ENCODE measurements around the gene LYL1.

LYL1 gene

DNA sequence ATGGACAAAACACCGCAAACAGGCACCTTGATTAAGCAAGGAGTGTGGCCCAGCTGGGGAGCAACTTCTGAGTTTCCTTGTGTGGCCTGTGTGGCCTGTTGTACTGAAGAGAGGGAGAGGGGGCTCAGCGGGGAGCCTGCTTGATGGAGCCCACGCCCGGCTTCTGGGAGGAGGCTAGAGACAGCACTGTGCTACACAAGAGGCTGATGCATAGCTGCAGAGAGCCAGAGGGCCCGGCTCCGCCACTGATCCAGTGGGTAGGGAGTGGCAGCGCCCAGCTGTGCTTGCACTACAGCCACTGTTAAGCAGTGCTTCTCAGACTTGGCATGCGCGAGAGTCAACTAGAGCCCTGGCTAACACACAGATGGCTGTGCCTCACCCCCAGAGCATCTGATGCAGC lies 19.0 kb downstream of the LYL1 start:
- no peaks in the 10 kb centered on the region for H3K36me3 ChIP-seq (ENCODE audit: control insufficient read depth, insufficient read depth, low read length)
- H3K4me3 ChIP-seq (replicated peaks; ENCODE audit: low read depth, low read length), result no peak overlapping the region
- DNase-seq (ENCODE audit: extremely low read depth, insufficient read length), result no peak
- H3K27me3 ChIP-seq (replicated peaks; ENCODE audit: control insufficient read depth, insufficient read depth, low read length), result peaks cover 3% of the 10 kb centered on the region; the same call in 1 of the 2 replicates
- TF ChIP-seq, protein P1, sequence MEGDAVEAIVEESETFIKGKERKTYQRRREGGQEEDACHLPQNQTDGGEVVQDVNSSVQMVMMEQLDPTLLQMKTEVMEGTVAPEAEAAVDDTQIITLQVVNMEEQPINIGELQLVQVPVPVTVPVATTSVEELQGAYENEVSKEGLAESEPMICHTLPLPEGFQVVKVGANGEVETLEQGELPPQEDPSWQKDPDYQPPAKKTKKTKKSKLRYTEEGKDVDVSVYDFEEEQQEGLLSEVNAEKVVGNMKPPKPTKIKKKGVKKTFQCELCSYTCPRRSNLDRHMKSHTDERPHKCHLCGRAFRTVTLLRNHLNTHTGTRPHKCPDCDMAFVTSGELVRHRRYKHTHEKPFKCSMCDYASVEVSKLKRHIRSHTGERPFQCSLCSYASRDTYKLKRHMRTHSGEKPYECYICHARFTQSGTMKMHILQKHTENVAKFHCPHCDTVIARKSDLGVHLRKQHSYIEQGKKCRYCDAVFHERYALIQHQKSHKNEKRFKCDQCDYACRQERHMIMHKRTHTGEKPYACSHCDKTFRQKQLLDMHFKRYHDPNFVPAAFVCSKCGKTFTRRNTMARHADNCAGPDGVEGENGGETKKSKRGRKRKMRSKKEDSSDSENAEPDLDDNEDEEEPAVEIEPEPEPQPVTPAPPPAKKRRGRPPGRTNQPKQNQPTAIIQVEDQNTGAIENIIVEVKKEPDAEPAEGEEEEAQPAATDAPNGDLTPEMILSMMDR (IDR thresholded peaks at IDR 0.05; ENCODE audit: insufficient read depth, low read length, poor library complexity, severe bottlenecking), result no peak

DNA sequence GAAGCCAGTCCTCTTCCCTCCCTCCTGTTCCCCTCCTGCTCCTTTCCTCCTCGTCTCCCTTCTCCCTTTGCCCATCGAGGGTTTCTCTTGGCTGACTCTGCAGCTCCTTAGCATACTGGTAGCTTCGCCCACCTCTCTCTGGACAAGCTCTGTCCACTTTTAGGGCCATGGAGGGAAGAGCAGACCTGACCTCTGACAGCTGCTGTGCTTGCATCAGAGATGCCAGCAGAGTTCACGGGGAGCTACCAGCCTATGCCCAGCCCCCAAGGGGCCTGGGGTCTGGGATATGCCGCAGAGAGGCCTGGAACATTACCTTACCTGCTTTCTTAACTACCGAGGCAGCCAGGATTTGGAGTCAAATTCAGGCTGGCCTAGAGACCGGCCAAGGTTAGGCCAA lies 19.7 kb downstream of the LYL1 start:
- TF ChIP-seq, protein P1 (IDR thresholded peaks at IDR 0.05; ENCODE audit: insufficient read depth, low read length, poor library complexity, severe bottlenecking), result no peak
- Histone ChIP-seq H3K36me3 (ENCODE audit: control insufficient read depth, insufficient read depth, low read length) (no peaks in the 10 kb centered on the region), H3K27me3 (replicated peaks; ENCODE audit: control insufficient read depth, insufficient read depth, low read length) (peaks cover 3% of the 10 kb centered on the region; the same call in 1 of the 2 replicates)

DNA sequence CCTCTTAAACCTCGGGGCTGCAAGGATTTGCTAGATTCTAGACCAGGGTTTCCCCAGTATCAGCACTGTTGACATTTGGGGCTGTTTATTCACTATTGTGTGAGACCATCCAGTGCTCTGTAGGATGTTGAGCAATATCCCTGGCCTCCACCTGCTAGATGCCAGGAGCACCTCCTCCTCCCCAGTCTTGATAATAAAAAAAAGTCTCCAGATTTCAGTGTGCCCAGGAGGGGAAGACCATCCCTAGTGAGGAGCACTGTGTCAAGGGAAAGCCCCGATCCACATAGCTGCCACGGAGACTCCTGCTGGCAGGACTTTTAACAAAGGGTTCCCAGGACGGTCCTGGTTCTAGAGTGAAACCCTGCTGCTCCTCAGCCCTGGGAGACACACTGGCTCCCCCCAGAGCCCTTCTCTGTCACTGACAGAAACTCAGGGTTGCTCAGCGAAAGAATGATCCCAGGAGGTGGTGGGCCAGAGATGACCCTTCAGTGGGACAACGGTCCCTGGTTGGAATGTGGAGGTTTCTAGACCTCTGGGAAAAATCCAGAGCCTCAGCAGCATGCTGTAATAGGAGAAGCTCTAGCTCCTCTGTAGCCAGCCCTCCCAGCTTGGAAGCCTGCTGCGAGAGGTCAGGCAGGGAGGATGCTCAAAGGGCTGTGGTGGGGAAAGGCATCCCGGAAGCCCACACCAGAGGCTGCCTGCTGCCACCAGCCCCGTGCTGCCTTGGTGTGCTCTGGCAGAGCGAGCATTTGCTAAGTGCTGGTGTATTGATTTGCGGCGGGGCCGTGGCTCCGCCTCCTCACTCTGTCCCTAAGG lies 20.3 kb downstream of the LYL1 start:
- TF ChIP-seq, protein P1 (IDR thresholded peaks at IDR 0.05; ENCODE audit: insufficient read depth, low read length, poor library complexity, severe bottlenecking), result peak; percentile 26
- Histone ChIP-seq H3K4me3 (replicated peaks; ENCODE audit: low read depth, low read length) (no peak overlapping the region), H3K36me3 (ENCODE audit: control insufficient read depth, insufficient read depth, low read length) (no peaks in the 10 kb centered on the region), H3K27me3 (replicated peaks; ENCODE audit: control insufficient read depth, insufficient read depth, low read length) (peaks cover 3% of the 10 kb centered on the region; the same call in 1 of the 2 replicates)
- DNase-seq (ENCODE audit: extremely low read depth, insufficient read length), result no peak

More for the DNA sequence above, 19.7 kb downstream of the LYL1 start:
- no peak for DNase-seq (ENCODE audit: extremely low read depth, insufficient read length)
- H3K4me3 ChIP-seq (replicated peaks; ENCODE audit: low read depth, low read length), result no peak overlapping the region

DNA sequence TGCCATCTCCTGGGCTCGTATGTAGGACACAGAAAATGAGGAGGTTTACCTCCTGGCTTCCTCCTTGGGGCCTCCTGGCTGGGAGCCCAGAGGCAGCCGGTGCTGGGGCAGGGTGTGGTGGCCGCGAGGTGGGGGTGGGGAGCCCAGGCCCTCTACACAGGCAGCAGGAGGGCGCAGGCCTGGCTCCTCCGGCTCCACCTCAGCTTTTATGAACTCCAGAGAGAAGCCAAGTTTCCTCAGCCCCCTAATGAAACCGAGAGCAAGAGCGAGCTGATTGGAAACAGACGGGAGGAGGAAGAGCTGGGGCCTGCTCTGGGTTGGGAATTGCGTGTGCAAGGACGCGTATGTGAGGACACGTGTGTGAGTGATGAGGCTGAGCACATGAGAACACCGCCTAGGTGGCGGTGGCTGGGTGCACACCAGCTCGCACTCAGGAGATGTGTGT lies 23.1 kb downstream of the LYL1 start:
- no peak for DNase-seq (ENCODE audit: extremely low read depth, insufficient read length)
- TF ChIP-seq, protein P1 (IDR thresholded peaks at IDR 0.05; ENCODE audit: insufficient read depth, low read length, poor library complexity, severe bottlenecking), result no peak
- peaks cover 3% of the 10 kb centered on the region; the same call in 1 of the 2 replicates for H3K27me3 ChIP-seq (replicated peaks; ENCODE audit: control insufficient read depth, insufficient read depth, low read length)
- no peak overlapping the region for H3K4me3 ChIP-seq (replicated peaks; ENCODE audit: low read depth, low read length)
- no peaks in the 10 kb centered on the region for H3K36me3 ChIP-seq (ENCODE audit: control insufficient read depth, insufficient read depth, low read length)

DNA sequence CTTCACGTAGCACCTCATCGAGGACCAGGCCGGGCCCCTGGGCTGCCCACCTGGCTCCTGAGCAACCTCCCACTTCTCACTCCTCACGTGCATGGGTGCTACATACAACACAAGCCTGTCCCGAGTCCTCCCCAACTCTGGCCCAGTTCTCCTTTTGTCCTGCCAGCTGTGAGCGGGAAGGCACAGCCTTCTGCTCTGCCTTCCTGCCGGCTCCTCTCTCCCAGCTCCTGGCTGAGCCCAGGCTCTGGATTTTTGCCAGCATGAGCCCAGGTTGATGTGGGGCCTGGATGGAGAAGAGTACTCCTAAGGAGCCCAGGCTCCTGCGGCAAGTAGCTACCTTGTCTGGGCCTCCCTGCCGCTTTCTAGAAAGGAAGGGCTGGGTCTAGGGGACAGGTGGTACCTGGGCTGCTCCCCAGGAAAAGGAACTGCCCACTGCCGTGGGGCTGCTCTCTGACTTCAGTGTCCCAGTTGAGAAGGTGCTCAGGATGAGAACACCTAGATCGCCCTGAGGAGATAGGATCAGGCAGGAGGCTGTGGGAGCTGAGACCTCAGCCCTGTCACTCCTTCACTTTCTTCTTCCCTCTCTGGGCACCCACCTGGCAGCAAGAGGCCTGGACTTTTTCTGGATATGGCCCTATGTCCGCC lies 23.6 kb downstream of the LYL1 start:
- no peak for DNase-seq (ENCODE audit: extremely low read depth, insufficient read length)
- H3K4me3 ChIP-seq (replicated peaks; ENCODE audit: low read depth, low read length), result no peak overlapping the region
- H3K27me3 ChIP-seq (replicated peaks; ENCODE audit: control insufficient read depth, insufficient read depth, low read length), result peaks cover 3% of the 10 kb centered on the region; the same call in 1 of the 2 replicates
- TF ChIP-seq, protein P1 (IDR thresholded peaks at IDR 0.05; ENCODE audit: insufficient read depth, low read length, poor library complexity, severe bottlenecking), result no peak
- no peaks in the 10 kb centered on the region for H3K36me3 ChIP-seq (ENCODE audit: control insufficient read depth, insufficient read depth, low read length)

All from GM06990 (cell line).